NCI-H69 (cell line): ENCODE data around the gene NONO.
A peak's percentile ranks its signal among the peaks of the same experiment; 100 is the strongest.
"Not testable (repeated sequence)": the region's sequence is repeated elsewhere in the genome, so short reads cannot be mapped to it uniquely, and the experiment has no call there.

Source experiments
- DNase-seq: peaks from one replicate; lab custom pipeline; 2025; lab: John Stamatoyannopoulos, UW

Gene NONO, protein sequence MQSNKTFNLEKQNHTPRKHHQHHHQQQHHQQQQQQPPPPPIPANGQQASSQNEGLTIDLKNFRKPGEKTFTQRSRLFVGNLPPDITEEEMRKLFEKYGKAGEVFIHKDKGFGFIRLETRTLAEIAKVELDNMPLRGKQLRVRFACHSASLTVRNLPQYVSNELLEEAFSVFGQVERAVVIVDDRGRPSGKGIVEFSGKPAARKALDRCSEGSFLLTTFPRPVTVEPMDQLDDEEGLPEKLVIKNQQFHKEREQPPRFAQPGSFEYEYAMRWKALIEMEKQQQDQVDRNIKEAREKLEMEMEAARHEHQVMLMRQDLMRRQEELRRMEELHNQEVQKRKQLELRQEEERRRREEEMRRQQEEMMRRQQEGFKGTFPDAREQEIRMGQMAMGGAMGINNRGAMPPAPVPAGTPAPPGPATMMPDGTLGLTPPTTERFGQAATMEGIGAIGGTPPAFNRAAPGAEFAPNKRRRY

DNA sequence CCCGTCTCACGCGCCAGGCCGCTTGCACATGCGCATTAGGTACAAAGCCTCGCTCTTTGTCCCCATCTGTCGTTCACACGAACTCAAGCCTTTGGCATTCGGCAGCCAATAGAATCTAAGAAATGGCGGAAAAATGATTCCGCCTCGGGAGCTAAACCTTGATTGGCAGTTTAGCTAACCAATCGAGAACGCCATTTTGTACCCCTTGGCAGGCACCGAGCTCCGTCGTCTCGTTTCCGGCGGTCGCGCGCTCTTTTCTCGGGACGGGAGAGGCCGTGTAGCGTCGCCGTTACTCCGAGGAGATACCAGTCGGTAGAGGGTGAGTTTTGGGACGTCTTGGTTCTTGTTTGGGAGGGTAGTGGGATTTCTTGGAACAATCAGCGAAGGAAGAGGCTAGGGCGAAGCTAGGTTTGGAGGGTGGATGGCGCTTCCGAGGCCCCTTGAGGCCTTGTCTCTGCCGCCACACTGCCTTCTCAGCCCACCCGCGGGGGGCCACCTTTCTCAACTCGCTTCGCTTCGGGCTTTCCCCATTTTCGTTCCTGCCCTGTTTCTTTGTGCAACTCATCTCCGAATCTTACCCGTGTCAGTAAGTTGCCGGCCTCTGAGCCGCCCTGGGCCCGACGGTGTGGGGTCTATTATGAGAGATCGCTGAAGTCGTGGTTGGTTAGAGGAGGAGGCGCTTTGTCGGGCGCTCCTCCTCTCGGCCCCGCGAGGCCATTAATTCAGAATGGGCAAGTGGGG lies at the start of gene NONO:
Gene NONO (plus strand): TSS at position 233 of the 741 bp plus-strand sequence. CDS start 7,003 bp downstream, outside the sequence.
- peak; percentile 99 for DNase-seq

DNA sequence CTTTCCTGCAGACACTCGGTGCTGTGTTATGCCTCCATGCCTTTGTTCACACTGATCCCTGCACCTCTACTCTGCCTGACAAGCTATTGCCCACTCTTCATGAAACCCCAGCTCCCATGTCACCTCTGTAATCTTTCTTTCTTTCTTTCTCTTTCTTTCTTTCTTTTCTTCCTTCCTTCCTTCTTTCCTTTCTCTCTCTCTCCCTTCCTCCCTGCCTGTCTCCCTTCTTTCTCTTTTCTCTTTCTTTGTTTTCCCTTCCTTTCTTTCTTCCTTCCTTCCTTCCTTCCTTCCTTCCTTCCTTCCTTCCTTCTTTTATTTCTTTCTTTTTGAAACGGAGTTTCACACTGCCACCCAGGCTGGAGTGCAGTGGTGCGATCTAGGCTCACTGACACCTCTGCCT lies 48.0 kb upstream of the NONO start:
- DNase-seq, result no peak

DNA sequence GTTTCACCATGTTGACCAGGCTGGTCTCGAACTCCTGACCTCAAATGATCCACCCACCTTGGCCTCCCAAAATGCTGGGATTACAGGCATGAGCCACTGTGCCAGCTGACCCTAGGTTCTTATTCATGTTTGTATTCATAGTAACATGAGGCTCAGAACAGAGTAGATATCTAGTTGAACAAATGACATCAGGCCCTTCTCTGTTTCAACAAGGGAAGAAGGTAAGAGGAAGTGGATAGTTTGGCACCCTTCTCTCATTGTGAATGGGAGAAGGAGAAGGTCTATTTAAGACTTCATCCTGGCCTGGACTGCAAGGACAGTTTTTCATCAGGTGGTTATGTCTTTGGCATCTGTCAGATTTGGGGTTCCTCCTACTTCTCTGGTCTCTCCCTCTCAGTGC lies 46.6 kb upstream of the NONO start:
- no peak for DNase-seq

DNA sequence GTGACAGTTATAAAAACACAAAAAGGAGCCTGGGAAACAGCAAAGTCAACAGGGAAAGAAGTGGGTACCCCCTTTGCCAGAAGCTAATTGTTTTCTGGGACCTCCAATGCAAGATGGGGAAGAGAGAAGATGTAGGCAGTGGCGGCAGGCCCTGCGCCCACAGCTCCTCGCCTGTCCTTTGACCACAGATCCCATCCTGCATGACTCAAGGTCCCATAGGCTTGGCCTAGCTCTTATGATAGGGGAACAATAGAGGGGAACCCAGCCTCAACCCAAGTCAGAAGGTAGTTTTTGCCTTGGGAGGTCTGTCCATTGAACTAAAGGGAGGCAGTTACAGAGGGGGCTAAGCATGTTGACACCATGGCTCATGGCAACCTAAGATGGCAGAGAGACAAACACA lies 43.7 kb upstream of the NONO start:
- DNase-seq, result no peak

DNA sequence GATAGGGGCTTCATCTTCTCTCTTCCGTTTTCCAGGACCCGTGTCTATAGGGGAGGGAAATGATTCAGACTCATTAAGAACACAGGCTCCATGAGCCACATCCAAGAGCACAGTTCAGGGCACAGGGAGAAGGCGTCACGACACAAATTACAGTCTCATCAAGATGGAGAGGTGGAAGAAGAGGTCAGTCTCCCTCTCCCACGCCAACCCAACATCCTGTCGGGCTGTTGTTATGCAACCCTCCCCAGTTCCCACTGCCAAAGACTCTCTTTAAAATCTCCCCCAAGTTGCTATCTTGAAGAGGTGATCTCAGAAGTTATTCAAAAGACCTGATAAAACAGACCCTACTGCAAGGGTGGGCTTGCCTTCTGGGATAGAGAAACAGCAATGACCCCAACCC lies 42.1 kb upstream of the NONO start:
- DNase-seq, result no peak

DNA sequence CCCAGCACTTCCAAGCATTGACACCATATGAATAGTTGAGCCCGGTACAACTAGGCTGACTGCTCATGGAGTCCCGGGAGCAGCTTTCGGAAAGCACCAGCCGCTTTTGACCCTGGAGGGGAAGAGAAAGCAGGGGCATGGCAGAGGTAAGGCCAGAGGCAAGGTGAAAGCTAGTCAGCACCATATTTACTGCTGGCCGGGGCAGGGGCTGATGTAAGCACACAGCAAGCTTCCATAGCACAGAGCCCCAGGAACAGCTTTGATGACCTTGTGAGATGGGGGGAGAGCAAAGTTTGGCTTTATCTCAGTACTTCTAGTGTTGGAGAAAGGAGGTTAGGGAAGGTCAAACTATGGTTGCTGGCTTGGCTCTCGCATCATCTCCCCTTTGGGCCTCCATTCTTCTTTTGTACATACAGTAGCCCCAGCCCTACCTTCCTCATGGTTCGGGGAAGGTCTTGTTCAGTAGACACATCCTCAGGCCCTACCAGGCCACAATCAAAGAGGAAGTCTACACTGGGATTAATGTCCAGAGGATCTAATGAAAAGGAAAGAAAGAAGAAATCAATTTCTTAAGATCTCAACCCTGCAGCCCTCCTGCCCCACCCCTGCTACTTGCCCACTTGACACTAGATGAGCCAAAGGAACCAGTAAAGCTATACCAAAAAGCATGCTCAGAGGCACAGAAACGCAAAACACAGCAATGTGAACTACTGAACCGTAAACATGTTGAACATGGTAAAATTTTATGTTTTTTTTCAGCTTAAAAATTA lies 38.9 kb upstream of the NONO start:
- no peak for DNase-seq

DNA sequence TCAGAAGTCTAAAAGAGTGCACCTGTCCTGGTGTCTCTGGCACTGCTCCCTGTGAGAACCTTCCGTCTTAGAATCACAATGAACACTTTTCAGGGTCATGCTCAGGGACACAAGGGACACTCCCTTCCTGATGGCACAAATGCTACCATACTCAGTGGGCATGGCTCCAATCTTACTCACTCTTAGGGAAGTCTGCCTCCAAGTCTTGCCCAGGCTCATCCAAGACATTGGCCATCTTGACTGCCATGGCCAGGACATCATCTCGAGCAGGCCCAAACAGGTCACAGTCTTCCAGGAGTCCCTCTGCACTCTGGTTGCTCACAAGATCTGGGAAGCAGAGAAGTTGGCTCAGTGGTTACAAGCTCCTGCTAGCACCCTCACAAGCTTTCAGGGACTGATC lies 38.3 kb upstream of the NONO start:
- DNase-seq, result no peak

DNA sequence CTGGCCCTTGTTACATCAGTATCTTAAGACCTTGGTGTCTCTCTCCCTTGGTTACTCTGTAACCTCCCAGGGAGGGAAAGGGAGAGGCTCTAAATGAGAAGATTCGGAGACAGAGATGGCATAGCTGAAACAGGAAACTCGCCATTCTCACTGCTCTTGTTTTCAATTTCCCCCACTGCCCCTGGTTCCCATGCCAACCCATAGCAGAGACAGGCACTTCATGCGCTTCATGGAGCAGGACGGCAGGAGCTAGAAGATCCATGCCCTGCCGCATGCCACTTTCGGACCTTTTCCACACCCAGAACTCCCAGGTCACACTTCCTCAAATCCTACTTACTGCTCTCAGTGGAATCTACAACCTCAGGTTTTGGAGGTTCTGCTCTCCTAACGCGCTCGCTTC lies 32.6 kb upstream of the NONO start:
- no peak for DNase-seq

DNA sequence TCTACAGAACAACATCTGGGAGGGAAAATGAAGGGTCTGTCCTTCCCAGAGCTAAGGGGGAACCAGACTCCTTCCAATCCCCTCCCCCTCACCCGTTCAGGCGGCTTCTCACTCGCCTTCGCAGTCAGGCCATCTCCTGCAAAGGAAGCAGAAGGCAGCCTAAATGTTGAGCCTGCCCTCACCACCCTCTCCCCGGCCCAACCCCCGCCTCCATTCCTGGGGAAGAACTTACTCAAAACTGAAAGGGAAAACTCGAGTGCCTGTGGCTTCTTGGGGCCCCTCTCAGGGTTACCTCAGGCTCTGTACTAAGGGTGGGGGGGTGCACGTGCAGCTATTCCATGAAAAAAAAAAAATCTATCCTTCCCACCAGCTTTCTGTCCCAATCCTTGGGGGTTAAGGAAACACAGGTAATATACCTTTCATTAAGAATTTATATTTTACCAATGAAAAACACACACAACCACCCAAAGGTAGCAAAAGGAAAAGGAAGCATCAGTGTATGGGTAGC lies 31.9 kb upstream of the NONO start:
- DNase-seq, result no peak

DNA sequence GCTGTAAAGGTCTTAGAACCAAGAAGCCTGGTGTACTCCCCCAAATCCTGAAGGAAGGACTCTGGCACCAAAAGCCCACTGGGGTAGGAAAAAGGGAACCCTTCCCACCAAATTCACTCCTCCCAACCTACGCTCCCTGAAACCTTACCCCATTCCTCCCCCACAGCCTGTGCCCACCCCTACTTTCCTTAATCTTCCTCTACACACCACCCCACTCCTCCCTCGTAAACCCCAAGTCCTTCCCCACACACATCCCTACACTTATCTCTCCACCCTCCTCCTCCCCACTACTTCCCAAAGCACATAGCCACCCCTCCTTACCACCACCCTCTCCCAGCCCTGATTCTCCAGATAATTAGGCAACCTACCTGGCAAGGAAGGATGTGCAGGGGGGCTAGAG lies 31.2 kb upstream of the NONO start:
- no peak for DNase-seq

DNA sequence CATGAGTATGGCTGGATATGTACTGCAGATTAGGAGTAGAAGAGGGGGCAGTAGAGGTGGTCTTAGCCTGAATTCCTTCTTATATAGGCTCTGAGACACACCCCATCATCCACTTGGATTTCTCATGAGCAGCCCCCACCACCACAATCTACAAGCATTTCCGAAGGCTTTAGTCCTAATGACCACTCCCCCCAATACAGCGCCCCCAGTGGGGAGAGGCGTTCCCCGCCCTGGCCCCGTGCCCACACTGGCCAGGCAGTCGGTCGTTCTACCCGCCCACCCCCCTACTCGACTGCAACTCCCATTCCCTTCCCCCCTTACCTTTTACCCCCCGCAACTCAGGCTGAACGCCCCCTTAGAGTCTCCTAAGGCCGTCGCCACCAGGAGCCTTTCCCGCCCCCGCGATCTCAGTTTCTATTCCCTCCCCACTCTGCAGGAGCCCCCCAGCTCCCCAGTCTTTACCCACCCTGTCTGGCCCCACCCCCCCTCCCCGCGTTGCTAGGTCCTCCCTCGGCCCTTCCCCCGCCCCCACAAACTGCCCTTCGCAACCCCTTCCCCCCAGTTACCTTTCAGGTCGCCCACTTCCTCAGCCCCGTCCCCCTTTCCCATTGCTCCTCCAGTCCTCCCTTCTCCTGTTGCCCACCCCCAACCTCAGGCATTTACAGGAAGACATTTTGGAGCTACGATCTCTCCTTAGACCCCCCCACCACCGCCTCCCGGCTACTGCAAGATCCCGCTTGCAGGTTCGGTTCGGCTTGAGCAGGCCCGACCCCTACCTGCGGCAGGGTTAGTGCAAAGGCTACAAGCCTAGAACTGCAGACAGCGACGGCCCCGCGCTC lies 30.0 kb upstream of the NONO start:
- DNase-seq, result peak; percentile 70

DNA sequence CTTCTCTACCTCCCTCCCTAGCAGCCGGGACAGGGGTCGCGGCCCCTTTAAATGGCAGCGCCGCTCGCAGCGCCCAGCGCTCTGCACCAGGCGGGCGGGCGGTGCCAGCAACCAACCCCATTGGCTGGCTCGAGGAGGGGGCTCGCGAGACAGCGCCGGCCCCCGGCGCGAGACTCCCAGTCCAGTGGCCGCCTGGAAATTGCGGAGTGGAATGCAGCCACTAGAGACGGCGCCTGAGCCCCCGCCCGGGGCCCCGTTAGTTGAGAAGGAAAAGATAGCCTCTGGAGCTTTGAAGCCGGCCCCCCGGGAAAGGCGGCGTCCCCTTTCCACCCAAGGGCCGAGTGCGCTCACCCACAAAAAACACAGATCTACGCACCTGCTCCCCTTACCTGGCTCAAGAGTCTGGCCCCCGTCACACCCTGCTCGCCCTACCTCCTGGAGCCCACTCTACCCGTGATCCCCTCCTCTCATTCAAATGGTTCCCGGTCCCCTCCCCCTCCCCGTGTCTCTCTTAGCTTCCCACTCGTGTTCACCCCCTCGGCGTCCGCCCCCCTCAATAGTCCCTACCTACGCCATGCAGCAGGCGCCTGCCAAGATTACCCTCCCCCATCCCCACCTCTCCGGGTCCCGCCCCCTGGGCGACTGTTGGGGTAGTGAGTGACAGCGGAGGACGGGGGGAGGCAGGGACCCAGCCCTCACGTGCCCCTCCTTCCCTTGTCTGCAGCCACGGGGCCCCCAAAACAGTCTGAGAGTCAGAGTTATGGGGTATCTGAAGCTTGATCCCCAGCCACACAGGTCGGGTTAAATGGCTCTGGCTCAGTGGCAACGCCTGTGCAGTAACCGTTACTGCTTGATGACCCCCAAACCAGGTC lies 29.1 kb upstream of the NONO start, which contains the start of gene ZMYM3:
Gene ZMYM3 (minus strand): TSS at position 49 of the 872 bp plus-strand sequence. CDS start 885 bp downstream, outside the sequence.
- DNase-seq, result peak; percentile 93

DNA sequence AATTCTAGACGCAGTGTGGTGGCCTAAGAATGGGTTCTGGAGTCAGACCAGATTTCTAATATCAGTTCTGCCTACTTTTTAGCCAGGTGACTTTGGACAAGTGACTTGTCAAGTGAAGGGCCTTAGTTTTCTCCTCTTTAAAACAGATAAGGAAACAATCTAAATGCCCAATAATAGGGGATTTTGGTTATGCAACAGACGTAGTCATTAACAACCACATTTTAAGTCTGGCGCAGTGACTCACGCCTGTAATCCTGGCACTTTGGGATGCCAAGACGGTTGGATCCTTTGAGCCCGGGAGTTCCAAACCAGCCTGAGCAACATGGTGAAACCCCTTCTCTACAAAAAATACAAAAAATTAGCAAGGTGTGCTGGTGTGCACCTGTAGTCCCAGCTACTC lies 27.4 kb upstream of the NONO start:
- no peak for DNase-seq

DNA sequence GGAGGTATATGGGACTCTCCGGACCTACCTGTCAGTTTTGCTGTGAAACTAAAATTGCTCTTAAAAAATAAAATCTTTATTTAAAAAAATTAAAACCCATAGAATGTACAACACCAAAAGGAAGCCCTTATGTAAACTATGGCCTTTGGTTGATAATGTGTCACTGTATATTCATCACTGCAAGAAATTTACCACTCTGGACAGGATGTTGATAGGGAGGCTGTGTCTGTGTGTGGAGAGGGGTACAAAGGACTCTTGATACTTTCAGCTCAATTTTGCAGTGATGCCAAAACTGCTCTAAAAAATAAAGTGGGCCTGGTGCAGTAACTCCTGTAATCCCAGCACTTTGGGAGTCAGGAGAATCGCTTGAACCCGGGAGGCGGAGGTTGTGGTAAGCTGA lies 26.6 kb upstream of the NONO start:
- DNase-seq, result no peak

DNA sequence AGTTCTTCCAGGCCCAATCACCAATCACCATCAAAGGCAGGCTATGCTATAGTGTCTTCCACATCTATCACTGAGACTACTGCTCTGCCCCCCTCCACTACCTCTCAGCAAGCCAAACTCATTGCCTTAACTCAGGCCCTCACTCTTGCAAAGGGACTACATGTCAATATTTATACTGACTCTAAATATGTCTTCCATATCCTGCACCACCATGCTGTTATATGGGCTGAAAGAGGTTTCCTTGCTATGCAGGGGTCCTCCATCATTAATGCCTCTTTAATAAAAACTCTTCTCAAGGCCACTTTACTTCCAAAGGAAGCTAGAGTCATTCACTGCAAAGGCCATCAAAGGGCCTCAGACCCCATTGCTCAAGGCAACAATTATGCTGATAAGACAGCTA lies 14.8 kb upstream of the NONO start:
- not testable (repeated sequence) for DNase-seq

DNA sequence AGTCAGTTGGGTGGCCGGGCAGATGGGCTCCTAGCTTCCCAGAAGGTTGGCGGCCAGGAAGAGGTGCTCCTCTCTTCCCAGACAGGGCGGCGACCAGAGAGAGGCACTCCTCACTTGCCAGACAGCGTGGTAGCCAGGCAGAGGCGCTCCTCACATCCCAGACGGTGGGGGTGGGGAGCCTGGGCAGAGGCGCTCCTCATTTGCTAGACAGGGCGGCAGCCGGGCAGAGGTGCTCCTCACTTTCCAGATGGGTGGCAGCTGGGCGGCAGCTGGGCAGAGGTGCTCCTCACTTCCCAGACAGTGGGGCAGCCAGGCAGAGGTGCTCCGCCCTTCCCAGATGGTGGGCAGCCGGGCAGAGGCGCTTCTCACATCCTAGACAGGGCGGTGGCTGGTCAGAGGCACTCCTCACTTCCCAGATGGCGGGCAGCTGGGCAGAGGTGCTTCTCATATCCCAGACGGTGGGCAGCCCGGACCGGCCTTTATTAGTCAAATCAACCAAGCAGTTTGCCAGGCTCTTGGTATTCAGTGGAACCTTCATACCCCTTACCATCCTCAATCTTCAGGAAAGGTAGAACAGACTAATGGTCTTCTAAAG lies 13.5 kb upstream of the NONO start:
- DNase-seq, result no peak

DNA sequence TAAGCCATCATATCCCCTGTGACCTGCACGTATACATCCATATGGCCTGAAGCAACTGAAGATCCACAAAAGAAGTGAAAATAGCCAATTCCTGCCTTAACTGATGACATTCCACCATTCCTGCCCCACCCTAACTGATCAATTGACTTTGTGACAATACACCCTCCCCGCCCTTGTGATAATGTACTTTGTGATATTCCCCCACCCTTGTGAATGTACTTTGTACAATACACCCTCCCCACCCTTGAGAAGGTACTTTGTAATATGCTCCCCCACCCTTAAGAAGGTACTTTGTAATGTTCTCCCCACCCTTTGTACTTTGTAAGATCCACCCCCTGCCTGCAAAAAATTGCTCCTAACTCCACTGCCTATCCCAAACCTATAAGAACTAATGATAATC lies 11.1 kb upstream of the NONO start:
- DNase-seq, result not testable (repeated sequence)

DNA sequence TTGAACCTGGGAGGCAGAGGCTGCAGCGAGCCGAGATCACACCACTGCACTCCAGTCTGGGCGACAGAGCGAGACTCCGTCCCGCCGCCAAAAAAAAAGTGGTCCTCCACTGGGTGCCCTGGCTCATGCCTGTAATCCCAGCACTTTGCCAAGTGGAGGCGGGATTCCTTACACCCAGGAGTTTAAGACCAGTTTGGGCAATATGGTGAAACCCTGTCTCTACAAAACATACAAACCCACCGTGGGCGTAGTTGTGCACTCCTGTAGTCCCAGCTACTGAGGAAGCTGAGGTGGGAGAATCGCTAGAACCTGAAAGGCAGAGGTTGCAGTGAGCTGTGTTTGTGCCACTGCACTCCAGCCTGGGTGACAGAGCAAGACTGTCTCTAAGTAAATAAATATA lies 2.1 kb upstream of the NONO start:
- DNase-seq, result not testable (repeated sequence)

DNA sequence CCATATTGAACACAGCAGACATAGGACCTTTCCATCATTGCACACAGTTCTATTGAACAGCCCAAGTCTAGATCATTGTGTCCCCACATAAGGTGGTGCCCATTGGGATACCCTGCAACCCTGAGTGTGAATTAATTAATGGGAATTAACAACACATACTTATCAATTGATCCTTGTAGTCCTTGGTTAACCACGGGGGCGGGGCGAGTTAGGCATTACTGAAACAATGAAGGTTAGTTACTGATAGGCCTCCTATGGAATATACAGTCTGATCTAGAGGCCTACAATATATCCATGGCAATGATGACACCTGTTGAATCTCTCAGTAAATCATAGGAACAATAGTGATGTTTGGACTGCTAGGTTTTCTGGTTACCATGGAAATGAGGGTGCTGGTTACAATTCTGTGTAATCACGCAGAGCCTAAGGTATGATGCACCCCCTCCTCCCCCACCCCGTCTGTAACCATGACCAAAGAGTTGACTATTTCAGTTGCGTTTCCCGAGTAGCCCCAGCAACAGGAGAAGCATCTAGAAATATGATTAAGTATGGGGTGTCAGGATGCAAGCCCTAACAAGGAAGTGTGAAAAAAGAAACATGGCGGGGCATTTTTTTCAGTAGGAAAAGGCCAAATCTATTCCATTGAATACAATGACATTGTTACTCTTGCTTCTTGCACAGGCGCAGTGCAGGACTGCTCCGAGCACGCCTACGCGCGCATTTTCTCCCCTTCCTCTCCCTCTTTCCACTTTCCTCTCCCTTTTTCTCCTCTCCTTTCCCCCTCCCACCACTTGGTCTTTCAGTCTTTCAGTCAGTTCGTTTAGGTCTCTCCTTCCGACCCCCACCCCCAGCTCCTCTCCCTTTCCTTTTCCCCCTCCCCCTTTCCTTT lies 677 bp upstream of the NONO start:
- DNase-seq, result no peak
